Sigmoid colon (tissue), 7 donors: ENCODE data around the gene YES1. TPM values are rescaled to one million over a fixed set of nuclear protein-coding genes. Genes with fewer than 3 reads are reported as not detected.

ENCODE experiments used
- polyA plus RNA-seq, 3 donors: library from polyadenylated mRNA; stranded (reverse); fragments of 200-250 nt; gene quantifications; one replicate each; pipeline ENCODE4 v1.2.3, GENCODE V29; 2013
- small RNA-seq, 3 donors: library from RNA; depleted of rRNA; stranded (forward); fragments of <200 nt; gene quantifications; one replicate each; pipeline ENCODE3, GENCODE V24; 2016
- total RNA-seq, 4 donors: library from RNA; depleted of rRNA; stranded (reverse); fragments of >200 nt; gene quantifications; one replicate each; pipeline ENCODE4 v1.1.0, GENCODE V29; 2016
- donor health status: healthy with polysubstance abuse.
- donor health status: Bipolar disorder and iron deficiency.
- donor health status: healthy.

YES1 gene
- total and polyA plus RNA-seq, 7 donors: 27.6 to 146 (median 105) TPM

Small RNAs within 50 kb of the gene (small RNA-seq; reads per million reads assigned to genes)
- gene BOLA2P1: 0 reads per million in 3 donors
- 0 reads per million in 3 donors for gene RNU1-109P

Other genes with a start within 250 kb of the YES1 start
- gene CETN1, start 231.9 kb downstream of the YES1 start, total RNA-seq: not detected
- not detected for gene CETN1, start 231.9 kb downstream of the YES1 start, polyA plus RNA-seq
- gene CLUL1, start 215.3 kb downstream of the YES1 start, total RNA-seq: 1 to 10 TPM in 1 of 4 donors, not detected in 3; 2.4 TPM
- gene CLUL1, start 215.3 kb downstream of the YES1 start, polyA plus RNA-seq: under 1 TPM in 1 of 3 donors, not detected in 2; 0.15 TPM
- 1 to 10 TPM in 3 of 4 donors, under 1 TPM in 1; 0.55 to 3.0 (median 1.1) TPM for gene TYMS, start 154.6 kb downstream of the YES1 start, total RNA-seq
- gene TYMS, start 154.6 kb downstream of the YES1 start, polyA plus RNA-seq: 10 to 100 TPM in 2 of 3 donors, 1 to 10 TPM in 1; 7.8 to 62.0 (median 17.3) TPM
- gene ENOSF1, start 99.6 kb downstream of the YES1 start, total RNA-seq: 10 to 100 TPM; 37.5 to 56.9 (median 52.7) TPM
- gene ENOSF1, start 99.6 kb downstream of the YES1 start, polyA plus RNA-seq: 10 to 100 TPM; 16.8 to 43.6 (median 34.4) TPM
- 1 to 10 TPM; 1.3 to 5.6 (median 3.0) TPM for gene ADCYAP1, start 92.6 kb upstream of the YES1 start, total RNA-seq
- gene ADCYAP1, start 92.6 kb upstream of the YES1 start, polyA plus RNA-seq: under 1 TPM in 1 of 3 donors, not detected in 2; 0.92 TPM